Inferior parietal cortex (tissue), 1 donor: ENCODE results near the gene ZDHHC24.

ENCODE experiments used
- DNase-seq: peaks from one replicate; pipeline ENCODE4 v3.0.0-alpha.2; 2016; ENCODE audit errors: extremely low spot score

ZDHHC24 gene

DNA sequence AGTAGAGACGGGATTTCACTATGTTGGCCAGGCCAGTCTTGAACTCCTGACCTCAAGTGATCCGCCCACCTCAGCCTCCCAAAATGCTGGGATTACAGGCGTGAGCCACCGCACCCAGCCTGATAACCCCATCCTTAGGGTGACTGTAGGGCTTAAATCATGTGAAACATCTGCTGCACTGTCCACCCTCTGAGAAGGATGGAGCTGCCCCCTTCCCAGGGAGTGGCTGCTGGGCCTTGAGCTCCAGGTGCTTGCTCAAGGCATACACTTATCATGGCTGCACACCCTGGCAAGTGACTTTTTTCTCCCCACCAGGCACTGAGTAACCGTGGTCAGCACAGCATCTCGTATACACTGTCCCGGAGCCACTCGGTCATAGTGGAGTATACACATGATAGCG lies 73.8 kb downstream of the ZDHHC24 start:
- no peak for DNase-seq

GRCh38 chr11:66471142-66471541 lies 74.7 kb downstream of the ZDHHC24 start:
- no peak for DNase-seq
